ENCODE measurements around the gene PITPNM3. TPM values are rescaled to one million over a fixed set of nuclear protein-coding genes. Genes with fewer than 3 reads are reported as not detected.

PITPNM3 gene
- total RNA-seq, 1 experiment from 2014 or later, result 4.2 TPM

DNA sequence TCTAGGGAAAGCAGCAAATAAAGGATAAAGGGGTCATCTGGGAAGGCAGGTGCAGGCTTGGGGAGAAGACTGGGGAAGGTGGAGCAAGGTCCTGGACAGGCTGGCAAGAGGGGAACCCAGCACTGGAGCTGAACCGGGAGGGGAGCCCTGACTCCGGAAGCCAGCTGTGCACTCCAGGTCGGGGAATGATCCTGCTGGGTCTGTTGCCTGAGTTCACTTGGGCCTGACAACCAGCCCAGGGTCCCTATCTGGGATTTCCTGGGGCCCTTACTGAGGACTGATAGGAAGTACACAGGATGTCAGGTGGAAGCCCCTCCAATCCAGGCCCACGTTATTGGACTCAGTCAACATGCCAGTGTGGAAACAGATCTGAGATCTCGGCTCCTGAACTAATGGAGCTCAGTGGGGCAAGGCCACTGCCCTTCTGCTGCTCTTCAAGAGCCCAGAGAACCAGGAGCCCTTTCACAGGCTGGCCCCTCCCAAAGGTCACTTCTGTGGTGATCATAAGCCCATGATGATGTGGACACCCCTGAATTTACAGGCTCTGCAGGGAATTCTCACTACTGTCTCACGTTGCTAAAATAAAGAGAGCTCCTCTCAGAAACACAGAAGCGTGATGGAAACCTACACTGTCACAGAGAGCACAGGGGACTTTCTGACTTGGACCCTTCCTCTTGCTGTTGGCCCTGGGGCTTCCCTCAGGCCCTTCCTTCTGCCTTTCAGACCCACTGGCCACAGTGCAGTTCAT is 19.9 kb upstream of the PITPNM3 start:
- intact Hi-C loops (cut with micrococcal nuclease), result no loop called here
- POLR2A ChIA-PET, result no interaction called here
- ATAC-seq, result no peak
- Histone ChIP-seq H3K4me3 (replicated peaks in 1 of 2; ENCODE audit: low read depth in 1 of 2, low read length in 2 of 2) (no peak overlapping the region), H3K79me2 (ENCODE audit: insufficient read depth, low read length) (no peaks in the 10 kb centered on the region), H3K4me1 (ENCODE audit: control insufficient read depth in 1 of 2, insufficient read depth in 2 of 2, low read length in 2 of 2) (peaks cover 0 to 25% of the 10 kb centered on the region in 2 experiments; a peak in 3 of 4 replicates), H3K4me2 (ENCODE audit: low read length) (no peak overlapping the region), H3K27ac (ENCODE audit: low read depth, low read length) (no peak overlapping the region), H3K9ac (ENCODE audit: low read length) (no peak overlapping the region), H4K20me1 (ENCODE audit: insufficient read depth) (no peaks in the 10 kb centered on the region), H2AFZ (ENCODE audit: low read depth, low read length, poor library complexity, severe bottlenecking) (no peak overlapping the region), H3K9me2 (ENCODE audit: insufficient read depth) (no peaks in the 10 kb centered on the region), H3K36me3 (ENCODE audit: control insufficient read depth in 1 of 2, insufficient read depth in 2 of 2, low read length in 2 of 2) (no peaks in the 10 kb centered on the region), H3K9me3 (ENCODE audit: control insufficient read depth in 1 of 2, insufficient read depth in 1 of 2, low read depth in 1 of 2, low read length in 2 of 2) (no peaks in the 10 kb centered on the region), H3K27me3 (ENCODE audit: insufficient read depth, low read length) (no peaks in the 10 kb centered on the region)
- no TSS peak for BruUV-seq (replicated peaks)
- TF ChIP-seq CEBPB (IDR thresholded peaks at IDR 0.05; ENCODE audit: low read depth) (no peak), SIN3A (IDR thresholded peaks at IDR 0.05; ENCODE audit: low read depth) (no peak), CBX3 (IDR thresholded peaks at IDR 0.05; ENCODE audit: low read depth) (no peak), ELF1 (IDR thresholded peaks at IDR 0.05; ENCODE audit: borderline replicate concordance, low read depth) (no peak), EZH2 (IDR thresholded peaks at IDR 0.05) (no peak), EZH2phosphoT487 (IDR thresholded peaks at IDR 0.05; ENCODE audit: borderline replicate concordance) (no peak), TCF7L2 (IDR thresholded peaks at IDR 0.05; ENCODE audit: borderline replicate concordance, extremely low read depth, insufficient read depth, insufficient read length) (no peak), POLR2A (IDR thresholded peaks at IDR 0.05; ENCODE audit: borderline replicate concordance, extremely low read depth, insufficient read depth, insufficient read length) (no peak), JUND (IDR thresholded peaks at IDR 0.05) (no peak), EGR1 (IDR thresholded peaks at IDR 0.05; ENCODE audit: low read depth) (no peak), RAD21 (IDR thresholded peaks at IDR 0.05; ENCODE audit: low read depth) (no peak), YY1 (IDR thresholded peaks at IDR 0.05; ENCODE audit: extremely low read depth, insufficient replicate concordance, low read depth, low read length) (no peak), SP1 (IDR thresholded peaks at IDR 0.05; ENCODE audit: low read depth) (no peak), ZFX (IDR thresholded peaks at IDR 0.05) (no peak), FOSL1 (IDR thresholded peaks at IDR 0.05; ENCODE audit: low read depth) (no peak)
- TF ChIP-seq, protein P1, sequence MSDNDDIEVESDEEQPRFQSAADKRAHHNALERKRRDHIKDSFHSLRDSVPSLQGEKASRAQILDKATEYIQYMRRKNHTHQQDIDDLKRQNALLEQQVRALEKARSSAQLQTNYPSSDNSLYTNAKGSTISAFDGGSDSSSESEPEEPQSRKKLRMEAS (IDR thresholded peaks at IDR 0.05), result no peak
- TF ChIP-seq, protein P2, sequence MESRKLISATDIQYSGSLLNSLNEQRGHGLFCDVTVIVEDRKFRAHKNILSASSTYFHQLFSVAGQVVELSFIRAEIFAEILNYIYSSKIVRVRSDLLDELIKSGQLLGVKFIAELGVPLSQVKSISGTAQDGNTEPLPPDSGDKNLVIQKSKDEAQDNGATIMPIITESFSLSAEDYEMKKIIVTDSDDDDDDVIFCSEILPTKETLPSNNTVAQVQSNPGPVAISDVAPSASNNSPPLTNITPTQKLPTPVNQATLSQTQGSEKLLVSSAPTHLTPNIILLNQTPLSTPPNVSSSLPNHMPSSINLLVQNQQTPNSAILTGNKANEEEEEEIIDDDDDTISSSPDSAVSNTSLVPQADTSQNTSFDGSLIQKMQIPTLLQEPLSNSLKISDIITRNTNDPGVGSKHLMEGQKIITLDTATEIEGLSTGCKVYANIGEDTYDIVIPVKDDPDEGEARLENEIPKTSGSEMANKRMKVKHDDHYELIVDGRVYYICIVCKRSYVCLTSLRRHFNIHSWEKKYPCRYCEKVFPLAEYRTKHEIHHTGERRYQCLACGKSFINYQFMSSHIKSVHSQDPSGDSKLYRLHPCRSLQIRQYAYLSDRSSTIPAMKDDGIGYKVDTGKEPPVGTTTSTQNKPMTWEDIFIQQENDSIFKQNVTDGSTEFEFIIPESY (IDR thresholded peaks at IDR 0.05; ENCODE audit: extremely low read depth, insufficient replicate concordance, low read length), result no peak
- TF ChIP-seq, protein P3, sequence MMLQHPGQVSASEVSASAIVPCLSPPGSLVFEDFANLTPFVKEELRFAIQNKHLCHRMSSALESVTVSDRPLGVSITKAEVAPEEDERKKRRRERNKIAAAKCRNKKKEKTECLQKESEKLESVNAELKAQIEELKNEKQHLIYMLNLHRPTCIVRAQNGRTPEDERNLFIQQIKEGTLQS (IDR thresholded peaks at IDR 0.05), result no peak
- CTCF ChIA-PET, result no interaction called here
- DNase-seq (ENCODE audit: low read depth, low spot score), result no peak
- RAD21 ChIA-PET (ENCODE audit: low non-redundant PET in 1 of 2, low total read pairs in 2 of 2, uncharacterized antibody in 2 of 2, unreplicated experiment in 2 of 2), result no interaction called here

Measured in HCT116 (cell line).